Measurements from ENCODE around the gene YIPF6.
"Not testable (repeated sequence)": the region's sequence is repeated elsewhere in the genome, so short reads cannot be mapped to it uniquely, and the experiment has no call there.

YIPF6 gene, protein sequence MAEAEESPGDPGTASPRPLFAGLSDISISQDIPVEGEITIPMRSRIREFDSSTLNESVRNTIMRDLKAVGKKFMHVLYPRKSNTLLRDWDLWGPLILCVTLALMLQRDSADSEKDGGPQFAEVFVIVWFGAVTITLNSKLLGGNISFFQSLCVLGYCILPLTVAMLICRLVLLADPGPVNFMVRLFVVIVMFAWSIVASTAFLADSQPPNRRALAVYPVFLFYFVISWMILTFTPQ

GRCh38 chrX:68498508-68499379 is at the start of gene YIPF6:
Gene YIPF6 (plus strand): TSS chrX:68499051. CDS start chrX:68499067, 16 bp downstream.
- no peak for DNase-seq

GRCh38 chrX:68451720-68452119 is 47.1 kb upstream of the YIPF6 start:
- no peak for DNase-seq

DNA sequence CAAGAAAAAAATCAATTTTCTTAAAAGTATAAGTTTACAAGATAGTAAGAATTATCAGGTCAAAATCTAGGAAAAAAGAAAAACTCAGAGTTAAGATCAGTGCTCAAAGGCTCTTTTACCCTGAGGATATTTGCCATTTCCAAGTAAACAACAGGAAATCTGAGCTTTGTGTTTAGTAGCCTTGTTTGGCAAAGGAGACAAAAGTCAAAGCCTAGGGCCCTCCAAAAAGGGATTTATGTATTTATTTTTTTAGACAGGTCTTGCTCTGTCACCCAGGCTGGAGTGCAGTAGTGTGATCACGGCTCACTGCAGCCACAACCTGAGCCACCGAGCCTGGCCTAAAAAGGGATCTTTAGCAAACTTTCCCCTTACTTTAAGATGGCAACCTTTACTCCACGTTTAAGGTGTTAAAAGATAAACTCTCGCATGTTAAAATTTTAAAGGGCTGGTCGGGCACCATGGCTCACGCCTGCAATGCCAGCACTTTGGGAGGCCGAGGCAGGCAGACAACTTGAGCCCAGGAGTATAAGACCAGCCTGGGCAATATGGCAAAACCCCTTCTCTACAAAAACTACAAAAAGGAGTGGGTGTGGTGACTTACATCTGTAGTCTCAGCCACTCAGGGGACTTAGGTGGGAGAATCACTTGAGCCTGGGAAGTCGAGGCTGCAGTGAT is 44.2 kb upstream of the YIPF6 start:
- no peak for DNase-seq

DNA sequence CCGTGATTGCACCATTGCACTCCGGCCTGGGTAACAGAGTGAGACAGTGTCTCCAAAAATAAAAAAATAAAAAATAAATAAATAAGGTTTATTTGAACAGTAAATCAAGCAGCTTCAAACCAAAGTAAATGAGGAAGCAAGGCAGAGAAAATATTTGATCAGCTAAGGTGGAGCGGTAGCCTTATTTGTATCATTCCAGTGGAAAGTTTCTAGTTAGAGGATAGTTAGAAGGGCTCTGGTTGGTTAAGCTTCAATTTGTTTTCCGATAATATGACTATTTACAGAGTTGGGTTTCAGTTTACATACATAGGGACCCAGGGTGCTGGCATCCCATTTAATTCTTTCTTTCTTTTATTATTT is 43.7 kb upstream of the YIPF6 start:
- DNase-seq: no peak

DNA sequence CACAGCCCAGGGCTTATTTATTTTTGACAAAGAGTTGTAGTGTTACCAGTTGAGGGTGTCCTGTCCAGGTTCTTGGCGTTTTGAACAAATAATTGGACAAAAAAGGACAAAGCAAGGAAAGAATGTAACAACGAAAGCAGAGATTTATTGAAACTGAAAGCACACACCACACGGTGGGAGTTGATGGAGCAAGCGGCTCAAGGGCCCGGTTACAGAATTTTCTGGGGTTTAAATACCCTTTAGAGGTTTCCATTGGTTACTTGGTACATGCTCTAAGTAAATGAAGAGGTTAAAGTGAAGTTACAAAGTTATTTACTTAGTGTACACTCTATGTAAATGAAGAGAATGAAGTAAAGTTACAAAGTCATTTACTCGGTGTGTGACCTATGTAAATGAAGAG is 37.8 kb upstream of the YIPF6 start:
- DNase-seq: no peak

DNA sequence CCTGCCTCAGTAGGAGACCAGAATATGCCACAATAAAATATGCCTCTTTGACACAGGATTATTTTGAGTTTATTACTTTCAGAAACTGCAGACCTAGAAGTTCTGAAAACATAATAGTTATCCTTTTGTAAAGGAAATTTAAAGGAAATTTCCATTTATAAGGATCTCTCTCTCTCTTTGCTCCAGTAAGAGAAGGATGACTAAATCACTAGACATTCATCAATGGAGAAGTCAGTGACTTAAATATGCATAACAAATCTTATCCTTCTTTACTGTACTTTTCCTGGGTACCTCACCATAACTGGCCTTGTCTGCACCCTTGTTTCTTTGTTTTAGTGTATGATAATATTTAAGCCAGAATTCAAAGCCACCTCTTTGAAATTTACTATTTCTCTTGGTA is 37.3 kb upstream of the YIPF6 start:
- no peak for DNase-seq

- DNase-seq: no peak
Measured at GRCh38 chrX:68462197-68462596, 36.7 kb upstream of the YIPF6 start.

DNA sequence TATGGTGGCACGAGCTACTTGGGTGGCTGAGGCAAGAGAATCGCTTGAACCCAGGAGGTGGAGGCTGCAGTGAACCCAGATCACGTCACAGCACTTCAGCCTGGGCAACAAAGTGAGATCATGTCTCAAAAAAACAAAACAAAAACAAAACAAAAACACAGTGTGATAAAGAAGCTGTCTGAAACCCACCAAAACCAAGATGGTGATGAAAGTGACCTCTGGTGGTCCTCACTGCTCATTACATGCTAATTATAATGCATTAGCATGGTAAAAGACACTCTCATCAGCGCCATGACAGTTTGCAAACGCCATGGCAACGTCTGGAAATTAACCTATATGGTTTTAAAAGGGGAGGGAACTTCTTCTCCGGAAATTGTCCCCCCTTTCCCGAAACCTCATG is 36.2 kb upstream of the YIPF6 start:
- DNase-seq: no peak

GRCh38 chrX:68463880-68464279 is 35.0 kb upstream of the YIPF6 start:
- no peak for DNase-seq

GRCh38 chrX:68464796-68465195 is 34.1 kb upstream of the YIPF6 start:
- DNase-seq: no peak

- DNase-seq: no peak
Measured at GRCh38 chrX:68480969-68481368, 17.9 kb upstream of the YIPF6 start.

DNA sequence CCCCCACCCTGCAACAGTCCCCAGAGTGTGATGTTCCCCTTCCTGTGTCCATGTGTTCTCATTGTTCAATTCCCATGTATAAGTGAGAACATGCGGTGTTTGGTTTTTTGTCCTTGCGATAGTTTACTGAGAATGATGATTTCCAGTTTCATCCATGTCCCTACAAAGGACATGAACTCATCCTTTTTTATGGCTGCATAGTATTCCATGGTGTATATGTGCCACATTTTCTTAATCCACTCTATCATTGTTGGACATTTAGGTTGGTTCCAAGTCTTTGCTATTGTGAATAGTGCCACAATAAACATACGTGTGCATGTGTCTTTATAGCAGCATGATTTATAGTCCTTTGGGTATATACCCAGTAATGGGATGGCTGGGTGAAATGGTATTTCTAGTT is 12.7 kb upstream of the YIPF6 start:
- DNase-seq: not testable (repeated sequence)

GRCh38 chrX:68487254-68487653 is 11.6 kb upstream of the YIPF6 start:
- DNase-seq: no peak

- no peak for DNase-seq
Measured at GRCh38 chrX:68487924-68488323, 10.9 kb upstream of the YIPF6 start.

DNA sequence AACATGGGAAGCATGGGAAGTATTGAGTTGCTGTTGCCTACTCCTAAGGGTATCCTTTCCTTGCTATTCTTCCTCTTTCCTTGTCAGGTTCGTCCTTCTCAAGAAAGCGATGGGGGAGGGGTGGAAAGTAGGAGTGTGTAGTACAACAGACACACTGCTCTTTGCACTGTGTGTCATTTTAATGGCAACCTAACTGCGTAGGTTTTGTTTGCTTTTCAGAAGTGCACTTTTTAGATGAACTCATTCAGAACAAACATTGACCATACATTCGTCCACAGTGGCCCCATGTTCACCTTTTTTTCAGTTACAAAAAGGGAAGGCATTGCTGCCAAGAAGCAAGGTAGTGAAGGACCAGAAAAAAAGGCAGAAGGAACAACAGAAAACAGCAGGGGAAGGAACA is 10.2 kb upstream of the YIPF6 start:
- DNase-seq: peak; percentile 11

GRCh38 chrX:68490644-68491043 is 8.2 kb upstream of the YIPF6 start:
- peak; percentile 1 for DNase-seq

DNA sequence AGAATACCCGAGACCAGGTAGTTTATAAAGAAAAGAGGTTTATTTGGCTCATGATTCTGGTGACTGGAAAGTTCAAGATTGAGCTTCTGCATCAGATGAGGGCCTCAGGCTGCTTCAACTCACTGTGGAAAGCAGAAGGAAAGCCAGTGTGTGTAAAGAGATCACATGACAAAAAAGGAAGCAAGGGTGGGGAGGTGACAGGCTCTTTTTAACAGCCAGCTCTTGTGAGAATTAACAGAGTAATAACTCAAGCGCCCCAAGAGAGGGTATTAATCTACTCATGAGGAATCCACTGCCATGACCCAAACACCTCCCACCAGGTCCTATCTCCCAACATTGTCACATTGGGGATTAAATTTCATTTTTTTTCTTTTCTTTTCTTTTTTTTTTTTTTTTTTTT is 6.3 kb upstream of the YIPF6 start:
- no peak for DNase-seq

DNA sequence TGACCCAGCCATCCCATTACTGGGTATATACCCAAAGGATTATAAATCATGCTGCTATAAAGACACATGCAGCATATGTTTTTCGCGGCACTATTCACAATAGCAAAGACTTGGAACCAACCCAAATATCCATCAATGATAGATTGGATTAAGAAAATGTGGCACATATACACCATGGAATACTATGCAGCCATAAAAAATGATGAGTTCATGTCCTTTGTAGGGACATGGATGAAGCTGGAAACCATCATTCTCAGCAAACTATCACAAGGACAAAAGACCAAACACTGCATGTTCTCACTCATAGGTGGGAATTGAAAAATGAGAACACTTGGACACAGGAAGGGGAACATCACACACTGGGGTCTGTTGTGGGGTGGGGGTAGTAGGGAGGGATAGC is 5.1 kb upstream of the YIPF6 start:
- not testable (repeated sequence) for DNase-seq

- no peak for DNase-seq
Measured at GRCh38 chrX:68498044-68498507, 775 bp upstream of the YIPF6 start.

DNA sequence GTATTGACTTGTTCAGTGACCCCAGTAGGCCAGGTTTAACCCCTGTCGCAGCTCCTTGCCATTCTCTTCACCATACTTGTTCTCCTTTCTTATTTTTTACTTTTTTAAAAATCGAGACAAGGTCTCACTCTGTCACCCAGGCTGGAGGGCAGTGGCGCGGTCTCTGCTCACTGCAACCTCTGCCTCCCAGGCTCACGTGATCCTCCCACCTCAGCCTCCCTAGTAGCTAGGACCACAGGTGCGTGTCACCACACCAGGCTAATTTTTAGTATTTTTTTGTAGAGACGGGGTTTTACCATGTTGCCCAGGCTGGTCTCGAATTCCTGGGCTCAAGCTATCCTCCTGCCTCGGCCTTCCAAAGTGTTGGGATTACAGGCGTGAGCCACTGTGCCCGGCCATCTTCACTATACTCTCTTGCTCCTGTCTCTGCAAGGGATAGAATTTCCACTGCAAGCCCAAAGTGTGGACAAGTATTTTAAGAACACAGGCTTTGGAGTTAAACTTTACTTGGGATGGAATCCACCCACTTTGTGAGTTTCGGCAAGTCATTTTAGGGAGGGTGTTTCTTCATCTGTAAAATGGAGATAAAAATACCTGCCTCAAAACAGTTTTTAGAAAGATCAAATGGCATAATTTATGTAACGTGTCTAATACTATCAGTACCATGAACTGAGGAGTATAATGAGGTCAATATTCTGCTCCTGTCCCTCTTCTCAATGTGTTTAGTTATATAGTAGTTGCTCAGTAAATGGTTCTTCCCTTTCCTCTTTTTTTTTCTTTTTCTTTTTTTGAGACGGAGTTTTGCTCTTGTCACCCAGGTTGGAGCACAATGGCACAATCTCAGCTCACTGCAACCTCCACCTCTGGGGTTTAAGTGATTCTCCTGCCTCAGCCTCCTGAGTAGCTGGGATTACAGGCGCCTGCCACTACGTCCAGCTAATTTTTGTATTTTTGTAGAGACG is 973 bp downstream of the YIPF6 start:
- DNase-seq: no peak

DNA sequence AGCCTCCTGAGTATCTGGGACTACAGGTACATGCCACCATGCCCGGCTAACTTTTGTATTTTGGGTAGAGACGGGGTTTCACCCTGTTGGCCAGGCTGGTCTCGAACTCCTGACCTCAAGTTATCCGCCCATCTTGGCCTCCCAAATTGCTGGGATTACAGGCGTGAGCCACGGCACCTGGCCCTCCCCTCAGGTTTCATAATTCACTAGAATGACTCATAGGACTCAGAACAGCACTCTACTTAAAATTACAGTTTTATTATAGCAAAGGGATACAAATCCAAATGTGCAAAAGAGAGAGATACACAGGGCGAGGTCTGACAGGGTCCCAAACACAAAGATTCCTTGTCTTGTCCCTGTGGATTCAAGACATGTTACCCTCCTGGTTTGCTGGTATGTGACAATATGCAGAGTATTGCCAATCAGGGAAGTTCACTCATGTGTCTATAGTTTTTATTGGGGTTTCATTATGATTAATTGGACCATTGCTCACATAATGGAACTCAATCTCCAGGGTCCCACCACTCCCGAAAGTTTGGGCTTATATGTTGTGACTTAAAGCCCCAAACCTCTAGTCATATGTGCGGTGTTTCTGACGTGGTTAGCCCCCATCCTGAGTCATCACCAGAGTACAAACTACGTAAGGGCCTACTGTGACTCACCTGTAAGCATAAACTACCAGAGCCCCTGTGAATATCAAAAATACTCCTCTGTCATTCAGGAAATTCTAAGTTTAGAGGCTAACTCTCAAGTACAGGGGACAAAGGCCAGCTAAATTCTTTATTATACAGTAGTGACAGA is 5.2 kb downstream of the YIPF6 start:
- DNase-seq: no peak

- no peak for DNase-seq
Measured at GRCh38 chrX:68506649-68507048, 7.8 kb downstream of the YIPF6 start.
